Mesothelial cell of epicardium (in vitro differentiated cells): ENCODE results near the gene SLC8A1. TPM values are rescaled to one million over a fixed set of nuclear protein-coding genes. Genes with fewer than 3 reads are reported as not detected.
A peak's percentile ranks its signal among the peaks of the same experiment; 100 is the strongest.

ENCODE experiments used
- DNase-seq, 2 experiments: peaks; one replicate each; pipeline ENCODE4 v3.0.0; 2021; ENCODE audit warnings: low spot score in 2 of 2; ENCODE audit not compliant: unreplicated experiment in 2 of 2
- H3K27ac Mint-ChIP-seq: 2 replicates; pipeline ENCODE4 v1.8.0; 2021; ENCODE audit warnings: mixed read lengths
- H3K27me3 Mint-ChIP-seq: 2 replicates; pipeline ENCODE4 v1.8.0; 2021; ENCODE audit warnings: low read depth, mixed read lengths
- H3K36me3 Mint-ChIP-seq: 2 replicates; pipeline ENCODE4 v1.8.0; 2021; ENCODE audit warnings: mixed read lengths
- H3K4me1 Mint-ChIP-seq: 2 replicates; pipeline ENCODE4 v1.8.0; 2021; ENCODE audit warnings: mixed read lengths
- H3K4me3 Mint-ChIP-seq: 2 replicates; pipeline ENCODE4 v1.8.0; 2021; ENCODE audit warnings: mild to moderate bottlenecking, moderate library complexity, mixed read lengths
- H3K9me3 Mint-ChIP-seq: 2 replicates; pipeline ENCODE4 v1.8.0; 2021; ENCODE audit warnings: mixed read lengths
- total RNA-seq: library from RNA; stranded (reverse); gene quantifications from 3 replicates; pipeline ENCODE4 v1.2.1, GENCODE V29; 2021
- TF ChIP-seq, protein P1 (sequence below): fragments of 200-600 bp; sonication (generic); IDR thresholded peaks from one replicate; pipeline ENCODE4 v1.5.0; 2021; ENCODE audit warnings: antibody characterized with exemption; ENCODE audit not compliant: unreplicated experiment

Gene SLC8A1
- total RNA-seq, 1 donor from 2014 or later, result 29.6 TPM

DNA sequence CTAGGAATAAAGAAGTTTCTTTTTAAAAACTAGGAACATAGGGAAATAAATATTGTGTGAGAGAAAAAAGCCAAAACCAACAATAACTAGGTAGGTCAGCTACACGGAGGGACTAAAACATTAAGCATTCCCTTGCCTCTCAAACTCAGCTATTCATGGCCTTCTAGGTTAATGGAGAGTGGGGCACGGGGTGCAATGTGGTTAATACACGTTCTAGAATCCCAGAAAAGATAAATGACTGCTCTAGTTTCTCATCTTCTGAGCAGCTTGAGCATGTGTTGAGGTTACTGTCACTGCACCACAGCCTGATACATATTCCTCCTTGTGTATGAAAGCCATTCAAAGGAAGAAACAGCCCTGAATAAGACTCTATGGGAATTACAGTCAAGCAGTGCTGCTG is 31.4 kb downstream of the SLC8A1 start:
- H3K27me3 Mint-ChIP-seq, result no peaks in the 10 kb centered on the region
- H3K27ac Mint-ChIP-seq, result peak overlapping the region; percentile 20
- H3K9me3 Mint-ChIP-seq, result no peaks in the 10 kb centered on the region
- peaks cover 14% of the 10 kb centered on the region for H3K4me1 Mint-ChIP-seq
- TF ChIP-seq, protein P1, sequence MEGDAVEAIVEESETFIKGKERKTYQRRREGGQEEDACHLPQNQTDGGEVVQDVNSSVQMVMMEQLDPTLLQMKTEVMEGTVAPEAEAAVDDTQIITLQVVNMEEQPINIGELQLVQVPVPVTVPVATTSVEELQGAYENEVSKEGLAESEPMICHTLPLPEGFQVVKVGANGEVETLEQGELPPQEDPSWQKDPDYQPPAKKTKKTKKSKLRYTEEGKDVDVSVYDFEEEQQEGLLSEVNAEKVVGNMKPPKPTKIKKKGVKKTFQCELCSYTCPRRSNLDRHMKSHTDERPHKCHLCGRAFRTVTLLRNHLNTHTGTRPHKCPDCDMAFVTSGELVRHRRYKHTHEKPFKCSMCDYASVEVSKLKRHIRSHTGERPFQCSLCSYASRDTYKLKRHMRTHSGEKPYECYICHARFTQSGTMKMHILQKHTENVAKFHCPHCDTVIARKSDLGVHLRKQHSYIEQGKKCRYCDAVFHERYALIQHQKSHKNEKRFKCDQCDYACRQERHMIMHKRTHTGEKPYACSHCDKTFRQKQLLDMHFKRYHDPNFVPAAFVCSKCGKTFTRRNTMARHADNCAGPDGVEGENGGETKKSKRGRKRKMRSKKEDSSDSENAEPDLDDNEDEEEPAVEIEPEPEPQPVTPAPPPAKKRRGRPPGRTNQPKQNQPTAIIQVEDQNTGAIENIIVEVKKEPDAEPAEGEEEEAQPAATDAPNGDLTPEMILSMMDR, result no peak
- DNase-seq, result no peak
- H3K36me3 Mint-ChIP-seq, result no peaks in the 10 kb centered on the region
- no peak overlapping the region for H3K4me3 Mint-ChIP-seq

DNA sequence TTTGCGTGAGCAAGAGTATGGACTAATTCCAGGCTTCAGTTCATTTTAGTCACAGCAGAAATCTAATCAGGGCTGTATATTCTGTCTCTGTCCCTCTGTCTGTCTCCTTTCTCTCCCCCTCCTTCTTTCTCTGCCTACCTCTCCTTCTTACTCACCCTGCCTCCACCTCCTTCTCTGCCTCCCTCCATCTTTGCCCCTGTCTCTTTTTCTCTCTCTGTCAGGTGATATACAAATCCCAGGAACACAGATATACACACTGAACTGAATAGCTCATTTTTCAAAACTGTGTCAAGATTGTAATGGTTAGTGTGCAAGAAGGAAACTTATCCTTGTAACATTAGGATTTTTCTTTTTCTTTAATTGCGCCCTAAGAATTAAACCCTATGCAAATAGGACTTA is 32.5 kb downstream of the SLC8A1 start:
- H3K36me3 Mint-ChIP-seq, result no peaks in the 10 kb centered on the region
- DNase-seq, result no peak
- H3K4me1 Mint-ChIP-seq, result peaks cover 22% of the 10 kb centered on the region
- no peaks in the 10 kb centered on the region for H3K9me3 Mint-ChIP-seq
- H3K27me3 Mint-ChIP-seq, result no peaks in the 10 kb centered on the region
- no peak overlapping the region for H3K4me3 Mint-ChIP-seq
- TF ChIP-seq, protein P1, result no peak
- peak overlapping the region; percentile 66 for H3K27ac Mint-ChIP-seq

DNA sequence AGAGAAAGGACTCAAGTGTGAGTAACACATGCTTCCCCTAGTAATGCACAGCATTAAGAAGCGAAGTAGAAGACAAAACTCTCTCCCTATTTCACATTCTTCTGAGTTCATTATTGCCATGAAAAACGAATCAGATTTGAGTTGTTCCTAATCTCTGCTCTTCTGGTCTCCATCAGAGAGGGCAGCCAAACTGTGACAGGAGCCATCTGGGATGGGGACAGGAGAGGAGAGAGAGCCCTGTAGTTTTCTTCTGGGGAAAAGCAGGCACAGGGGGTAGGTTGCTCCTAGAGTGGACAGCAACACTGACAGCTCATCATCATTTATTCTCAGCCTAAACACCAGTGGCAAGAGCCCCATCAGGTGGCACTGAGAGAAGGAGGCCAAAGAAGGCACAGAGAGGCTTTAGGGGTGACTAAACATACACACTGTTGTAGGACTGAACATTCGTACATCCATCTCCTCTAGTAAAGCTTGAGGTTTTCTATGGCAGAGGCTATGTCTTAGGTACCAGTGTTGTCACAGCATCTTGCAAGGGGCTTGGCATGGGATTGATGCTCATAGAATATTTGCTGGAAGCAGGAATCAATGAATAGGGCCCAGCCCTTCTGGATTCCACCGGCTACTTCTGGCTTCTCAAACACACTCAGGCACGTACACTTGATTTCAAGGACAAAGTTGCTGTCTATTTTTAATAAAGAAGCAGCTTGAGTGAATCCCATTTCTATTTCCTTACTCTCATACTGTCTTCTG is 33.1 kb downstream of the SLC8A1 start:
- no peak for DNase-seq
- TF ChIP-seq, protein P1, result no peak
- Mint-ChIP-seq H3K27me3 (no peaks in the 10 kb centered on the region), H3K4me3 (no peak overlapping the region), H3K27ac (peak overlapping the region; percentile 66), H3K9me3 (no peaks in the 10 kb centered on the region), H3K4me1 (peaks cover 22% of the 10 kb centered on the region), H3K36me3 (no peaks in the 10 kb centered on the region)

DNA sequence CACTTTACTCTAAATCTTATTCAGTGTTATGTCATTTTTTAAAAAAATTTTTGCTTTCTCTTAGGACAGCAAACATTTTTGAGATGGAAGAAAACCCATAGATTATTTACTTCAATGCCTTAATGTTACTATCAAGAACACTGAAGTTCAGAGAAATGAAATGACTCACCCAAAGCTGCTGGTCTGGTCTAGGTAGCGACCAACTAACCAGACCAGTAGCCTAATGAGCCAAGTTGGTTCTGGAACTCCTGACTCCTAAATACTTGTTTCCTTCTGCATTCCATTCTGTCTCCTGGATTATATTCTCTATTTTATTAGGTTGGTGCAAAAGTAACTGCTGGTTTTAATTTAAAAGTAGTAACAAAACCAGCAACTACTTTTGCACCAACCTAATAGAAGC is 35.4 kb downstream of the SLC8A1 start:
- TF ChIP-seq, protein P1, result no peak
- Mint-ChIP-seq H3K36me3 (no peaks in the 10 kb centered on the region), H3K27ac (no peak overlapping the region), H3K27me3 (no peaks in the 10 kb centered on the region), H3K9me3 (no peaks in the 10 kb centered on the region), H3K4me3 (no peak overlapping the region), H3K4me1 (peaks cover 22% of the 10 kb centered on the region)
- DNase-seq, result no peak

DNA sequence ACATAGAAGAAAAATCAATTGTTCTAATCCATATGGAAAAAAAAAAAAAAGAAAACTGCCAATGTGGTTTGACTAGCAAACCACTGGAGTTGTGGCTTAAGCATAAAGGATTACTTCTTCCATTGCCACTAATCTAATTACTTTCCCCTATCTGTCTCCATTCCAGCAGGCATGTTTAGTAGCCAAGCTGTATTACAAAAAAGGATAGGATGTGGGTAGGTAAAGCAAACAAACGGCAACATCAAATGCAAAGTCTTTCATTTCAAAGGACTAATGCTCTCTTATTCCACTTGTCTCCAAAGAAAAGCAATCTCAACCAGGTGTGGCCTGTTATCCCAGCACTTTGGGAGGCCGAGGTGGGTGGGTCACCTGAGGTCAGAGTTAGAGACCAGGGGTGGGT is 36.5 kb downstream of the SLC8A1 start:
- TF ChIP-seq, protein P1, result no peak
- no peak overlapping the region for H3K27ac Mint-ChIP-seq
- peaks cover 20% of the 10 kb centered on the region for H3K4me1 Mint-ChIP-seq
- DNase-seq, result no peak
- no peaks in the 10 kb centered on the region for H3K27me3 Mint-ChIP-seq
- no peaks in the 10 kb centered on the region for H3K36me3 Mint-ChIP-seq
- no peak overlapping the region for H3K4me3 Mint-ChIP-seq
- no peaks in the 10 kb centered on the region for H3K9me3 Mint-ChIP-seq
